HG03460 (cell line): ENCODE results near the gene EPS8L2.
A peak's percentile ranks its signal among the peaks of the same experiment; 100 is the strongest.
"Not testable (repeated sequence)": the region's sequence is repeated elsewhere in the genome, so short reads cannot be mapped to it uniquely, and the experiment has no call there.

Source experiments
- ATAC-seq: cut with Tn5 transposase; IDR thresholded peaks from one replicate; pipeline ENCODE4 v1.9.1; 2021; ENCODE audit not compliant: unreplicated experiment

EPS8L2 gene

GRCh38 chr11:689625-690024, 16.4 kb upstream of the EPS8L2 start:
- ATAC-seq, result no peak

- not testable (repeated sequence) for ATAC-seq
Observed at GRCh38 chr11:690244-690643, 15.8 kb upstream of the EPS8L2 start.

GRCh38 chr11:690738-691633, 15.0 kb upstream of the EPS8L2 start:
- no peak for ATAC-seq

- no peak for ATAC-seq
Observed at GRCh38 chr11:691710-692590, 14.1 kb upstream of the EPS8L2 start.

- no peak for ATAC-seq
Observed at GRCh38 chr11:692824-693414, 13.1 kb upstream of the EPS8L2 start.

GRCh38 chr11:693415-693831, 12.6 kb upstream of the EPS8L2 start:
- no peak for ATAC-seq

GRCh38 chr11:693887-694562, 12.0 kb upstream of the EPS8L2 start:
- ATAC-seq, result no peak

- peak; percentile 72 for ATAC-seq
Observed at GRCh38 chr11:694563-695287, 11.3 kb upstream of the EPS8L2 start, which contains the start of gene DEAF1. Gene DEAF1 (minus strand): TSS chr11:695222. CDS start chr11:695047, 175 bp downstream.

GRCh38 chr11:695288-695537, 10.8 kb upstream of the EPS8L2 start:
- no peak for ATAC-seq

GRCh38 chr11:695538-696248, 10.3 kb upstream of the EPS8L2 start, which contains the start of gene TMEM80:
Gene TMEM80 (plus strand): TSS chr11:695816. CDS start chr11:695828, 12 bp downstream.
- ATAC-seq, result peak; percentile 58

GRCh38 chr11:696955-697491, 9.0 kb upstream of the EPS8L2 start:
- no peak for ATAC-seq

- no peak for ATAC-seq
Observed at GRCh38 chr11:697811-698311, 8.2 kb upstream of the EPS8L2 start.

- ATAC-seq, result no peak
Observed at GRCh38 chr11:698493-699115, 7.4 kb upstream of the EPS8L2 start.

- no peak for ATAC-seq
Observed at GRCh38 chr11:699116-699508, 6.9 kb upstream of the EPS8L2 start.

- ATAC-seq, result no peak
Observed at GRCh38 chr11:699753-700152, 6.3 kb upstream of the EPS8L2 start.

- ATAC-seq, result no peak
Observed at GRCh38 chr11:701741-702461, 4.1 kb upstream of the EPS8L2 start.

GRCh38 chr11:702462-703461, 3.3 kb upstream of the EPS8L2 start:
- ATAC-seq, result no peak
